Measurements from ENCODE around the gene AFF3.

Gene AFF3

DNA sequence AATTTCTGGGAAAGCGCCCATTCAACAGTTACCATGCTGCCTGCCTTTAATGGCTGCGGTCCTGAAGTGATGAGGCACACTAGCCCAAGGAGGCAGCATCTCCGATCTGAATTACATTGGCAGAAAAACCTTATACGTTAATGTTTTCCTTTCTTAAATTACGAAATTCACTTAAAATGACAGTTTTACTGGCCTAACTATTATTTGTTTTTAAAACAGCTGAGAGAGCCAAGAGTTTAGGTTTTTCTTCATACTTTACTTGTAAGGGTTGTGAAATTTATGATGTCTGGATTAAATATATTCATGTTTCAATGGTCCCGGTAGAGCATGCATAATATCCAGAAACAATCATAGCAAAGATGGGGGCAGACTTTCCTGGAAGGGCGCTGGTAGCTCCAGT is 537.4 kb downstream of the AFF3 start:
- DNase-seq (ENCODE audit: low read depth) = peak; percentile 68

- DNase-seq (ENCODE audit: low read depth) = no peak
Measured at GRCh38 chr2:99602476-99602875, 539.9 kb downstream of the AFF3 start.

GRCh38 chr2:99600981-99601651 is 541.3 kb downstream of the AFF3 start:
- no peak for DNase-seq (ENCODE audit: low read depth)

GRCh38 chr2:99598441-99598840 is 543.9 kb downstream of the AFF3 start:
- DNase-seq (ENCODE audit: low read depth) = no peak

DNA sequence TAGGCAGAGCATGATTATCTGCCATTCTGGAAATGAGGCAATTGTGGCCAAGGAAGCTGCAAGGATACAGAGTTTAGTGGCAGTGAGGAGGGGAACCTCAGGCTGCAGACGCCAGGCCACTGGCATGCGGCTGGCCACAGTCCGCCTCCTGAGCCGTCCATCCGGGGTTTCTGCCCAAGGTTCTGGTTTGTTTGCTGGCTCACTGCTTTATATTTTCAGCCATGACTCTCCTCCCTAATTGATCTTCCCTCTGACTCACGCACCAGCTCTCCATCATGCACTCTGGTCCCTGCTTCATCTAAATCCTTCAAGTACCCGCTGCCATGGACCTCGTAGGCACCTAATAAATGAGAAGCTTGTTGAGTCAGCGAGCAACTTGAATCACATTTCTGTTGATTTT is 544.8 kb downstream of the AFF3 start:
- peak; percentile 86 for DNase-seq (ENCODE audit: low read depth)

- DNase-seq (ENCODE audit: low read depth) = no peak
Measured at GRCh38 chr2:99595373-99595772, 547.0 kb downstream of the AFF3 start.

GRCh38 chr2:99593692-99594427 is 548.5 kb downstream of the AFF3 start:
- DNase-seq (ENCODE audit: low read depth) = no peak

GRCh38 chr2:99576775-99577174 is 565.6 kb downstream of the AFF3 start:
- DNase-seq (ENCODE audit: low read depth) = no peak

GRCh38 chr2:99573634-99574251 is 568.6 kb downstream of the AFF3 start:
- no peak for DNase-seq (ENCODE audit: low read depth)

- no peak for DNase-seq (ENCODE audit: low read depth)
Measured at GRCh38 chr2:99572373-99573164, 569.8 kb downstream of the AFF3 start.

DNA sequence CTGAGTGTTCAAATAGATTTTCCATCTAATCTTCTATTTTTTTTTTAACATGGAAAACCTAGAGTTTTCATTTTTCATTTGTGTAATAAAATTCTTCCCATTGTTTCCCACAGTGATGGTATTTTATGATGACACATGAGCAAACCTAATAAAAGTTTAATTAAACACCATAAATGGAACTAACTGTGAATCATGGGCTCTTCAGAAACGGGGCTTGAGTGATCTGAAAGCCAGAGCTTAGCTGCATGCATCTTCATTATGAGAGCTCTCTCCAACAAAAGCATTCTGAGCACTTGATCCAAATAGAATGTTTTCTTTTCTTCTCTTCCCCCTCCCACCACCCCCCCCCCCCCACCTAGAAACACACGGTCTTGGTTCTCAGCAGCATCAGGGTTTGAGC is 570.4 kb downstream of the AFF3 start:
- DNase-seq (ENCODE audit: low read depth) = no peak

GRCh38 chr2:99571533-99571932 is 570.9 kb downstream of the AFF3 start:
- no peak for DNase-seq (ENCODE audit: low read depth)

DNA sequence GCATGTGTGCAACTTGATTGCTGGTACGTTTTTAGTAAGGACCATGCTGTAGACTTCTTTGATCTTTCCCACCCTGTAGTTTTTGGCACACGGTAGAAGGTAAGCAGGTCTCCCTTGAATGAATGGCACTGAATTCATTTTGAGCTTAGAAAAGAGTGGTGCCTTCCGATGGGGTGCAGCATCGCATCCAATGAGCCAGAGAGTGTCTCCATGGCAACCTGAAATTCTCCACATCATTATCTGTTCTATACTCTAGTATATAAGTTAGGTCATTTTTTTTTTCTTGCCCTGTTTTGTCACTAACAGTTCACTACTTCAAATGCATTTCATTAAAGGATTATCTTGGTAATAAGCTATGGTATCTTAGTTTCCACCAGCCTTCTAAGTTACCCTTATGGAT is 571.4 kb downstream of the AFF3 start:
- DNase-seq (ENCODE audit: low read depth) = no peak

- DNase-seq (ENCODE audit: low read depth) = no peak
Measured at GRCh38 chr2:99569386-99569785, 573.0 kb downstream of the AFF3 start.

- DNase-seq (ENCODE audit: low read depth) = no peak
Measured at GRCh38 chr2:99565227-99565626, 577.2 kb downstream of the AFF3 start.

- DNase-seq (ENCODE audit: low read depth) = no peak
Measured at GRCh38 chr2:99562516-99562915, 579.9 kb downstream of the AFF3 start.

DNA sequence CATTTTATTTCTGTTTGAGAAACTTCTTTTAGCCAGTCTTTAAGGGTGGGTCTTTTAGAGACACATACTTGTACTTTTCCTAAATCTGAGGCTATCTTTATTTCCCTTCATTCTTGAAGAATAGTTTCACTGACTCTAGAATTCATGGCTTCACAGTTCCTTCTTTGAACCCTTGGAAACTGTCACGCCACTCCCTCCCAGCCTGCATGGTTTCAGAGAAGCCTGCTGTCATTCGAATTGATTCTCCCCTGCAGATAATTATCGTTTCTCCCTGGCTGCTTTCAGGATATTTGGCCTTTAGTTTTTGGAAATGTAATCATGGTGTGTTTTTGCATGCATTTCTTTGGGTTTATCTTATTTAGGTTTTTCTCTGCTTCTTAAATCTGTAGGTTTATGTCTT is 580.6 kb downstream of the AFF3 start:
- no peak for DNase-seq (ENCODE audit: low read depth)

GRCh38 chr2:99559075-99559662 is 583.2 kb downstream of the AFF3 start:
- DNase-seq (ENCODE audit: low read depth) = peak; percentile 43

- DNase-seq (ENCODE audit: low read depth) = no peak
Measured at GRCh38 chr2:99555404-99555803, 587.0 kb downstream of the AFF3 start.

GRCh38 chr2:99554871-99555270 is 587.5 kb downstream of the AFF3 start:
- DNase-seq (ENCODE audit: low read depth) = no peak

- DNase-seq (ENCODE audit: low read depth) = no peak
Measured at GRCh38 chr2:99554238-99554637, 588.2 kb downstream of the AFF3 start.

GRCh38 chr2:99552529-99552928 is 589.9 kb downstream of the AFF3 start:
- no peak for DNase-seq (ENCODE audit: low read depth)
